Measurements from ENCODE around the gene RGL1. TPM values are rescaled to one million over a fixed set of nuclear protein-coding genes. Genes with fewer than 3 reads are reported as not detected.

RGL1 gene
- total RNA-seq, 4 donors from 2014 or later, result 12.1 to 13.8 (median 13.0) TPM

DNA sequence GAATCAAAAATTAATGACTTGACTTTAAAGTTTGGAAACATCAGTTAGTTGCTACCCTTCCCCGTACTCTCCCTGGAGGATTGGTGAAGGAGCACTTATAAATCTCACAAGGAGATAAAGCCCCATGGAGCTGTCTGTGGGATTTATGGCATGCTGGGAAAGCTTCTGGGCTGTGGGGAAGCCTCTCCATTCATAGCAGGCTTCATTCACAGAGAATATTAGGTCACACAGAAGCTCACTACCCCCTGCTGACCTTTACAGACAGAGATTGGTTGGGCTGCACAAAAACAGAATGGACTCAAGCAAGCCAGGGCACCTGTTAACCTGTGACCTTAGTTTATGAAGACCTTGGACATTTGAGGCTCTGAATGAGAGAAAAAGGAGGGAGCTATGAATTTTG is 32.1 kb downstream of the RGL1 start:
- Histone ChIP-seq H3K36me3 (no peaks in the 10 kb centered on the region), H3K9me3 (no peaks in the 10 kb centered on the region), H3K27me3 (no peaks in the 10 kb centered on the region), H3K27ac (no peak overlapping the region), H3K4me1 (peaks cover 0 to 9% (median 2%) of the 10 kb centered on the region in 4 donors), H3K4me3 (no peak overlapping the region)
- DNase-seq, result no peak
- WGBS, 2 donors (ENCODE audit: low coverage in 1 of 2), result 70% methylated on average over 1 of the region's 1 CpG; no CpG with 5 or more reads in 1 of the 2 donors
- in situ Hi-C loops (cut with MboI; ENCODE audit: low pct_ligation_motif_present in 1 of 4, low pct_unique_long_range_greater_than_20kb in 1 of 4, low sequenced_read_pairs in 3 of 4), result no loop called here
- TF ChIP-seq POLR2A (IDR thresholded peaks at IDR 0.05) (no peak), POLR2AphosphoS5 (IDR thresholded peaks at IDR 0.05) (no peak)
- intact Hi-C loops (cut with DNase I; ENCODE audit: low total_unique reads), result no loop called here

DNA sequence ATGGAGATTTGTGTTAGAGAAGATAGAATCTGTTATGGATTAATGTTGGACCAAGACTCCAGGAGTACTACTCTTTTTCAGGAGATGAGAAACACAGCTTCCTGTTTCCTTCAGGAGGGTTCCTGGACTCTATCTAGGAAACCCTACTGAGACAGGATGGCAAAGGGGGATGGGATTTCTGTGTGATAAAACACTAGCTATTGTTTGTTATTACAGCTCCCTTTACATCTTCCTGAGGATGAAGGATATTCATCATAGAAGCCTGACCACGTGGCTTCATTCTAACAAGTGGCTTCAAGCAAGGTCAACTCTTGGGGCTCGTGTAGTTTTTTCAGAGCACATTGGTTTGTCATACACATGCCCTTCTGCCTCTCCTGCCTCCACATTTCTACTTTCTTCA is 33.3 kb downstream of the RGL1 start:
- WGBS, 2 donors (ENCODE audit: low coverage in 1 of 2), result 65 to 66% methylated on average over 2 of the region's 2 CpGs
- Histone ChIP-seq H3K27ac (no peak overlapping the region), H3K4me1 (peaks cover 0 to 17% (median 5%) of the 10 kb centered on the region in 4 donors), H3K9me3 (no peaks in the 10 kb centered on the region), H3K4me3 (no peak overlapping the region), H3K27me3 (no peaks in the 10 kb centered on the region), H3K36me3 (no peaks in the 10 kb centered on the region)
- in situ Hi-C loops (cut with MboI; ENCODE audit: low pct_ligation_motif_present in 1 of 4, low pct_unique_long_range_greater_than_20kb in 1 of 4, low sequenced_read_pairs in 3 of 4), result no loop called here
- intact Hi-C loops (cut with DNase I; ENCODE audit: low total_unique reads), result no loop called here
- no peak for TF ChIP-seq EP300 (IDR thresholded peaks at IDR 0.05; ENCODE audit: low read depth)
- TF ChIP-seq POLR2AphosphoS5 (IDR thresholded peaks at IDR 0.05), result no peak
- TF ChIP-seq POLR2A (IDR thresholded peaks at IDR 0.05), result no peak
- TF ChIP-seq, protein P1, sequence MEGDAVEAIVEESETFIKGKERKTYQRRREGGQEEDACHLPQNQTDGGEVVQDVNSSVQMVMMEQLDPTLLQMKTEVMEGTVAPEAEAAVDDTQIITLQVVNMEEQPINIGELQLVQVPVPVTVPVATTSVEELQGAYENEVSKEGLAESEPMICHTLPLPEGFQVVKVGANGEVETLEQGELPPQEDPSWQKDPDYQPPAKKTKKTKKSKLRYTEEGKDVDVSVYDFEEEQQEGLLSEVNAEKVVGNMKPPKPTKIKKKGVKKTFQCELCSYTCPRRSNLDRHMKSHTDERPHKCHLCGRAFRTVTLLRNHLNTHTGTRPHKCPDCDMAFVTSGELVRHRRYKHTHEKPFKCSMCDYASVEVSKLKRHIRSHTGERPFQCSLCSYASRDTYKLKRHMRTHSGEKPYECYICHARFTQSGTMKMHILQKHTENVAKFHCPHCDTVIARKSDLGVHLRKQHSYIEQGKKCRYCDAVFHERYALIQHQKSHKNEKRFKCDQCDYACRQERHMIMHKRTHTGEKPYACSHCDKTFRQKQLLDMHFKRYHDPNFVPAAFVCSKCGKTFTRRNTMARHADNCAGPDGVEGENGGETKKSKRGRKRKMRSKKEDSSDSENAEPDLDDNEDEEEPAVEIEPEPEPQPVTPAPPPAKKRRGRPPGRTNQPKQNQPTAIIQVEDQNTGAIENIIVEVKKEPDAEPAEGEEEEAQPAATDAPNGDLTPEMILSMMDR (IDR thresholded peaks at IDR 0.05), result no peak
- no peak for DNase-seq

GRCh38 chr1:183840140-183840539 is 35.2 kb downstream of the RGL1 start:
- H3K27me3 ChIP-seq, result no peaks in the 10 kb centered on the region
- H3K4me1 ChIP-seq, result peaks cover 0 to 22% (median 3%) of the 10 kb centered on the region in 4 donors
- no peak overlapping the region for H3K27ac ChIP-seq
- DNase-seq, result no peak
- intact Hi-C loops (cut with DNase I; ENCODE audit: low total_unique reads) (no loop called here), in situ Hi-C loops (cut with MboI; ENCODE audit: low pct_ligation_motif_present in 1 of 4, low pct_unique_long_range_greater_than_20kb in 1 of 4, low sequenced_read_pairs in 3 of 4) (no loop called here)
- H3K4me3 ChIP-seq, result no peak overlapping the region
- 87 to 100% methylated on average over 1 of the region's 1 CpG for WGBS, 2 donors (ENCODE audit: low coverage in 1 of 2)
- TF ChIP-seq EP300 (IDR thresholded peaks at IDR 0.05; ENCODE audit: low read depth) (no peak), POLR2A (IDR thresholded peaks at IDR 0.05) (no peak), POLR2AphosphoS5 (IDR thresholded peaks at IDR 0.05) (no peak)
- TF ChIP-seq, protein P1 (IDR thresholded peaks at IDR 0.05), result no peak
- no peaks in the 10 kb centered on the region for H3K9me3 ChIP-seq
- no peaks in the 10 kb centered on the region for H3K36me3 ChIP-seq

DNA sequence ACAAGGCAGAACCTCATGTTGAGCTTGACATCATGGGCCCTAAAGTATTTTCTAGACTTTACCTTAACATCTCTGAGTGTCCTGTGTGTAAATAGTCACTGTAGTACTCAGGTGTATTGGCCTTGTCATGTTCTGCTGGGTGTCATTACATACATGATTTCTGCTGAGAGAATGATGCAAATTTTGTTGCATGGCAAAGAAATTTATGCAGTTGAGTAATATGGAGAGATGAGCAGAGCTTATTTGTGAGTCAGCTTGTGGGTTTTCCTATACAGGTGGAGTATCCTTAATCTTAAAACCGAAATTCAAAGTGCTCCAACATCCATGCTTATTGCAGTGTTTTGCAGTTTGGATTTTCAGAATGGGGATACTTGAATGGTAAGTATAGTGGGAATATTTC is 36.6 kb downstream of the RGL1 start:
- intact Hi-C loops (cut with DNase I; ENCODE audit: low total_unique reads), result no loop called here
- no peaks in the 10 kb centered on the region for H3K36me3 ChIP-seq
- in situ Hi-C loops (cut with MboI; ENCODE audit: low pct_ligation_motif_present in 1 of 4, low pct_unique_long_range_greater_than_20kb in 1 of 4, low sequenced_read_pairs in 3 of 4), result no loop called here
- peaks cover 0 to 22% (median 3%) of the 10 kb centered on the region in 4 donors for H3K4me1 ChIP-seq
- no peaks in the 10 kb centered on the region for H3K9me3 ChIP-seq
- 31% methylated on average over 1 of the region's 1 CpG; no CpG with 5 or more reads in 1 of the 2 donors for WGBS, 2 donors (ENCODE audit: low coverage in 1 of 2)
- H3K27ac ChIP-seq, result peak overlapping the region in 2 of 4 donors; percentile 57 to 64
- H3K4me3 ChIP-seq, result no peak overlapping the region
- no peaks in the 10 kb centered on the region for H3K27me3 ChIP-seq
- no peak for DNase-seq
- TF ChIP-seq POLR2A (IDR thresholded peaks at IDR 0.05), result no peak
- TF ChIP-seq, protein P1 (IDR thresholded peaks at IDR 0.05), result no peak
- TF ChIP-seq EP300 (IDR thresholded peaks at IDR 0.05; ENCODE audit: low read depth), result no peak
- no peak for TF ChIP-seq POLR2AphosphoS5 (IDR thresholded peaks at IDR 0.05)
